GM18505 (cell line): ENCODE measurements around the gene GPRC6A.
"Not testable (repeated sequence)": the region's sequence is repeated elsewhere in the genome, so short reads cannot be mapped to it uniquely, and the experiment has no call there.

ENCODE experiments used
- ATAC-seq: cut with Tn5 transposase; IDR thresholded peaks from one replicate; pipeline ENCODE4 v1.9.1; 2021; ENCODE audit not compliant: unreplicated experiment
- POLR2A ChIP-seq: IDR thresholded peaks from 4 replicates; pipeline ENCODE4 v1.6.1; 2011; ENCODE audit warnings: borderline replicate concordance; ENCODE audit not compliant: insufficient read depth, insufficient read length; ENCODE audit errors: extremely low read depth

GPRC6A gene

GRCh38 chr6:116836606-116837342 is 7.9 kb upstream of the GPRC6A start:
- ATAC-seq = no peak
- no peak for TF ChIP-seq POLR2A

- not testable (repeated sequence) for ATAC-seq
Measured at GRCh38 chr6:116834526-116834925, 5.6 kb upstream of the GPRC6A start.

- TF ChIP-seq POLR2A = no peak
- no peak for ATAC-seq
Measured at GRCh38 chr6:116827561-116828240, 1.2 kb downstream of the GPRC6A start.

- not testable (repeated sequence) for ATAC-seq
Measured at GRCh38 chr6:116816336-116816735, 12.5 kb downstream of the GPRC6A start.

GRCh38 chr6:116812051-116812650 is 16.7 kb downstream of the GPRC6A start:
- no peak for TF ChIP-seq POLR2A

GRCh38 chr6:116801971-116802370 is 26.9 kb downstream of the GPRC6A start:
- ATAC-seq = no peak
- no peak for TF ChIP-seq POLR2A

More at GRCh38 chr6:116812051-116812650, 16.7 kb downstream of the GPRC6A start:
- ATAC-seq = no peak

GRCh38 chr6:116799945-116800344 is 28.9 kb downstream of the GPRC6A start:
- no peak for TF ChIP-seq POLR2A
- ATAC-seq = no peak

GRCh38 chr6:116797585-116797984 is 31.3 kb downstream of the GPRC6A start:
- ATAC-seq = no peak
- no peak for TF ChIP-seq POLR2A

GRCh38 chr6:116793224-116793623 is 35.7 kb downstream of the GPRC6A start:
- no peak for ATAC-seq
- no peak for TF ChIP-seq POLR2A

- TF ChIP-seq POLR2A = no peak
- no peak for ATAC-seq
Measured at GRCh38 chr6:116783852-116784251, 45.0 kb downstream of the GPRC6A start.

GRCh38 chr6:116779573-116780164 is 49.2 kb downstream of the GPRC6A start:
- TF ChIP-seq POLR2A = no peak
- ATAC-seq = no peak

- ATAC-seq = no peak
- TF ChIP-seq POLR2A = no peak
Measured at GRCh38 chr6:116773886-116774285, 55.0 kb downstream of the GPRC6A start.

- no peak for TF ChIP-seq POLR2A
- ATAC-seq = no peak
Measured at GRCh38 chr6:116772450-116772849, 56.4 kb downstream of the GPRC6A start.

GRCh38 chr6:116767715-116768114 is 61.2 kb downstream of the GPRC6A start:
- no peak for TF ChIP-seq POLR2A
- no peak for ATAC-seq
